K562 (cell line): ENCODE measurements around the gene SLC20A1. TPM values are rescaled to one million over a fixed set of nuclear protein-coding genes. Genes with fewer than 3 reads are reported as not detected.
A peak's percentile ranks its signal among the peaks of the same experiment; 100 is the strongest.

Experiments
- ATAC-seq: fragments of 200-7000 bp; cut with Tn5 transposase; 3 replicates; pipeline ENCODE4 v1.9.1; 2020; ENCODE audit warnings: moderate library complexity
- BruUV-seq: library from RNA; stranded (reverse); fragments of 400-500 nt; replicated peaks from 2 replicates; lab custom pipeline; 2021; lab: Mats Ljungman, UMichigan
- CTCF ChIA-PET: fragments of 300-600 bp; formaldehyde crosslinking; extraction: SDS; loops from one replicate; lab custom pipeline; 2021; ENCODE audit warnings: low intra/inter-chr PET ratio; lab: Yijun Ruan, JAX
- POLR2A ChIA-PET: fragments of 300-600, 350-650 bp; sonication (Branson Sonifier 250); formaldehyde crosslinking; extraction: SDS; loops from one replicate; lab custom pipeline; 2021; ENCODE audit warnings: antibody characterized with exemption, inconsistent platforms; lab: Yijun Ruan, JAX
- DNase-seq, 4 experiments: peaks; one replicate each; pipeline versions ENCODE4 v3.0.0 to v3.0.0-alpha.2; 2011 to 2018; ENCODE audit warnings: low spot score in 3 of 4, mixed read lengths in 3 of 4; ENCODE audit errors: extremely low read depth in 1 of 4
- FAIRE-seq: peaks from 2 replicates; lab custom pipeline; 2011; peaks lifted over from hg19 to GRCh38; lab: Jason Lieb, UNC
- H2AFZ ChIP-seq: 2 replicates; pipeline ENCODE4 v1.6.0; 2011; ENCODE audit warnings: low read depth, low read length, control low read depth, inconsistent platforms
- H3K27ac ChIP-seq: fragments of 200-600 bp; 3 replicates; pipeline ENCODE4 v1.8.0; 2011; ENCODE audit warnings: low read depth, mild to moderate bottlenecking, control low read depth, inconsistent platforms, low read length, moderate library complexity, mixed read lengths; ENCODE audit errors: extremely low read depth
- H3K27me3 ChIP-seq, 2 experiments: fragments of 300-600 bp in 1 of 2; 2 replicates in 1 of 2; 3 replicates in 1 of 2; pipeline versions ENCODE4 v1.6.0 to v1.8.0; 2011; ENCODE audit warnings: inconsistent platforms in 2 of 2, low read length in 2 of 2, mild to moderate bottlenecking in 1 of 2, mixed read lengths in 1 of 2, moderate library complexity in 1 of 2; ENCODE audit not compliant: control insufficient read depth in 2 of 2, insufficient read depth in 2 of 2
- H3K36me3 ChIP-seq: fragments of 300-600 bp; 3 replicates; pipeline ENCODE4 v1.8.0; 2011; ENCODE audit warnings: mild to moderate bottlenecking, low read length, inconsistent platforms; ENCODE audit not compliant: control insufficient read depth, insufficient read depth
- H3K4me1 ChIP-seq, 2 experiments: fragments of 200-600 bp in 1 of 2; replicated peaks in 1 of 2; 2 replicates in 1 of 2; 3 replicates in 1 of 2; pipeline versions ENCODE4 v1.5.1 to v1.8.0; 2011; ENCODE audit warnings: inconsistent platforms in 2 of 2, low read length in 2 of 2, mild to moderate bottlenecking in 1 of 2, mixed read lengths in 1 of 2, moderate library complexity in 1 of 2; ENCODE audit not compliant: control insufficient read depth in 2 of 2, insufficient read depth in 2 of 2
- H3K4me2 ChIP-seq: 2 replicates; pipeline ENCODE4 v1.6.1; 2011; ENCODE audit warnings: low read length, control low read depth, inconsistent platforms, mixed read lengths; ENCODE audit not compliant: insufficient read depth
- H3K4me3 ChIP-seq: fragments of 200-600 bp; sonication (generic), shearing (Covaris generic); 2 replicates; pipeline ENCODE4 v1.5.1; 2016; ENCODE audit warnings: control low read depth, inconsistent platforms
- H3K79me2 ChIP-seq: fragments of 200-600 bp; 3 replicates; pipeline ENCODE4 v1.8.0; 2011; ENCODE audit warnings: low read length, inconsistent platforms; ENCODE audit not compliant: control insufficient read depth, insufficient read depth
- H3K9ac ChIP-seq, 2 experiments: 2 replicates each; pipeline versions ENCODE4 v1.6.0 to v1.6.1; 2011; ENCODE audit warnings: low read depth in 2 of 2, low read length in 2 of 2, control low read depth in 1 of 2, inconsistent platforms in 1 of 2, mild to moderate bottlenecking in 1 of 2, mixed read lengths in 1 of 2; ENCODE audit not compliant: insufficient read depth in 1 of 2
- H3K9me1 ChIP-seq: one replicate; pipeline ENCODE4 v1.6.0; 2011; ENCODE audit warnings: inconsistent platforms, mild to moderate bottlenecking, low read length, moderate library complexity; ENCODE audit not compliant: control insufficient read depth, insufficient read depth
- H3K9me3 ChIP-seq: replicated peaks from 2 replicates; pipeline ENCODE4 v1.5.1; 2011; ENCODE audit warnings: low read depth, low read length, inconsistent platforms; ENCODE audit not compliant: control insufficient read depth, insufficient read depth
- H4K20me1 ChIP-seq: replicated peaks from 2 replicates; pipeline ENCODE4 v1.6.1; 2011; ENCODE audit warnings: low read length, inconsistent platforms, mixed read lengths; ENCODE audit not compliant: control insufficient read depth, insufficient read depth
- CAMTA2 ChIP-seq: fragments of 250-450 bp; sonication (Bioruptor Pico); conservative IDR thresholded peaks from 2 replicates; pipeline ENCODE4 v1.5.1; 2022
- NR2C1 ChIP-seq, 2 experiments: fragments of 450-650 bp; IDR thresholded peaks; 2 replicates each; pipeline ENCODE4 v1.6.1; 2017; ENCODE audit warnings: mild to moderate bottlenecking in 2 of 2, antibody characterized with exemption in 1 of 2, inconsistent platforms in 1 of 2, missing compliant biosample characterization in 1 of 2, missing genetic modification characterization in 1 of 2
- POLR2A ChIP-seq: fragments of 450-650 bp; conservative IDR thresholded peaks from 2 replicates; pipeline ENCODE4 v1.6.1; 2016
- SMARCB1 ChIP-seq: IDR thresholded peaks from 2 replicates; pipeline ENCODE4 v1.6.1; 2011; ENCODE audit warnings: improper control_type of control experiment, low read depth; ENCODE audit not compliant: insufficient read length
- SUPT5H ChIP-seq: fragments of 450-650 bp; IDR thresholded peaks from 2 replicates; pipeline ENCODE4 v1.6.1; 2016
- ZNF175 ChIP-seq: fragments of 200-800 bp; sonication (Bioruptor generic); IDR thresholded peaks from 2 replicates; pipeline ENCODE4 v1.6.1; 2016; ENCODE audit warnings: low read depth, mild to moderate bottlenecking, missing genetic modification characterization, missing compliant biosample characterization
- ZNF253 ChIP-seq: fragments of 250-450 bp; sonication (Bioruptor Pico); conservative IDR thresholded peaks from 2 replicates; pipeline ENCODE4 v1.6.1; 2021; ENCODE audit warnings: mild to moderate bottlenecking
- in situ Hi-C: fragments of 300-500 bp; cut with MboI; formaldehyde crosslinking; loops from 4 replicates; pipeline ENCODE4 v1.15.0; 2018; ENCODE audit warnings: inconsistent platforms, mixed read lengths
- intact Hi-C: fragments of 100-400 bp; cut with micrococcal nuclease; formaldehyde crosslinking; loops from 2 replicates; pipeline ENCODE4 v1.14.2; 2022
- polyA plus RNA-seq, 8 experiments: library from polyadenylated mRNA; depleted of rRNA in 4 of 8; stranded (reverse) in 5 of 8; unstranded in 3 of 8; fragments of >200 nt; fragmentation: Nextera tagmentation in 2 of 8; fragmentation: Illumina TruSeq in 1 of 8; extraction: Ambion mirVana in 2 of 8; extraction: Trizol in 1 of 8; gene quantifications; 2 replicates each; pipeline versions ENCODE4 v1.2.1 to v1.2.3, GENCODE V29; 2011 to 2014; ENCODE audit warnings: inconsistent platforms in 1 of 8, missing spikeins in 1 of 8
- total RNA-seq, 7 experiments: library from RNA; depleted of rRNA in 6 of 7; stranded (reverse); fragments of >200 nt in 6 of 7; fragmentation: Illumina TruSeq in 2 of 7; extraction: Trizol in 2 of 7; gene quantifications; 2 replicates each; pipeline versions ENCODE4 v1.2.1 to v1.2.3, GENCODE V29; 2011 to 2021; ENCODE audit warnings: low replicate concordance in 1 of 7

Gene SLC20A1
- total and polyA plus RNA-seq, 9 of the 15 experiments (the other 6 are each of a cell fraction or from before 2014, with no cell fraction given), result 53.8 to 150 (median 74.7) TPM

DNA sequence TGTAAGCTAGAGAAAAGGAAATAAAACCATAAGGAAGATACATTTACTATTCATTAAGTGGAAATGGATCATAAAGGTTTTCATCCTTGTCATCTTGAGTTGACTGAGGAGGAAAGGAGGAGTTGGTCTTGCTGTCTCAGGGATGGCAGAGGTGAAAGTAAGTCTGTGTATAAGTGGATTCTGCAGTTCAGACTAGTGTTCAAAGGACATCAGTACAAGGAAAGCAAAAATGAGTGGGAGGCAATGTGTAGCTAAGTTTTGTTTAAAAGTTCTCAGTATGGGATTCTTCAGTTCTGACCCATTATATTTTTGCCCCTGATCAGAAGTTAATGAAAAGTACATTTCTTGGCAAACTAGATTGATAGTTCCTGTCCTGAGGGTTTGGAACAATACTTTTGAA is 18.9 kb downstream of the SLC20A1 start:
- peak overlapping the region; percentile 47 for H3K27ac ChIP-seq
- no peaks in the 10 kb centered on the region for H3K27me3 ChIP-seq
- peaks cover 14% of the 10 kb centered on the region for H3K79me2 ChIP-seq
- no peaks in the 10 kb centered on the region for H4K20me1 ChIP-seq
- intact Hi-C loops (no loop called here), in situ Hi-C loops (no loop called here)
- BruUV-seq, result no TSS peak
- no peak overlapping the region for H3K9ac ChIP-seq
- ChIA-PET POLR2A (interaction anchor here (0.8 to 4.1 kb wide), 7 partner anchors 8 to 517 kb away, joined by 3 to 30 read pairs (median 5); partner anchors contain the start of gene SLC20A1), CTCF (no interaction called here)
- no peak overlapping the region for H3K4me3 ChIP-seq
- H3K9me3 ChIP-seq, result no peaks in the 10 kb centered on the region
- no peaks in the 10 kb centered on the region for H3K9me1 ChIP-seq
- no peak for DNase-seq
- FAIRE-seq, result no peak
- ATAC-seq, result peak; percentile 6; the same call in 1 of the 3 replicates
- peaks cover 59% of the 10 kb centered on the region for H3K36me3 ChIP-seq
- TF ChIP-seq ZNF253 (CRISPR knock-in tag) (0 out of 2 replicates have a peak, but pooled peaks have one; percentile 26), POLR2A (peak; percentile 53; the same call in 1 of the 2 replicates), SUPT5H (peak; percentile 52; the same call in 1 of the 2 replicates), CAMTA2 (CRISPR knock-in tag) (0 out of 2 replicates have a peak, but pooled peaks have one; percentile 10), SMARCB1 (no peak), NR2C1 (IDR thresholded peaks at IDR 0.05) (no peak), NR2C1 (tag; IDR thresholded peaks at IDR 0.05) (no peak), ZNF175 (0 out of 2 replicates have a peak, but pooled peaks have one; percentile 2)
- peaks cover 6 to 50% of the 10 kb centered on the region in 2 experiments; a peak in 4 of 5 replicates for H3K4me1 ChIP-seq
- H2AFZ ChIP-seq, result no peak overlapping the region
- H3K4me2 ChIP-seq, result no peak overlapping the region
